ENCODE measurements around the gene ICE2.

Gene ICE2

DNA sequence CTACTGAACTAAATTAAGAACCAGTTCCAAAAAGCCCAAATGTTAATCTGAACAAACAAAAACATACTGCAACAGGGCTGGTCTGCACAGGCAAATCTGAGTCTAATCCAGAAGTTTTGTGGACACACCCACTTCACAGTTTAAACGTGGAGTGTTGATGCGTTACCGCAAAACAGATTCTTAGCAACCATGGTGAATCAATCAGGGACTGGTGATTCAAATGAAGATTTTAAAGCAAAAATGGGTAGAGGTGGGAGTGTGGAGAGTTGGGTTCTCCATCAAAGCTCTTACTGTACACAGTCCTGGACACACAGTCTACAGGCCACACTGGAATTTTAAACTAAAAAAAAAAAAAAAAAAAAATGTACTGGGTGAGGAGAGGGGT, 86.3 kb downstream of the ICE2 start:
- no peak for TF ChIP-seq RAD21 (IDR thresholded peaks at IDR 0.05; ENCODE audit: low read depth)
- no peak for TF ChIP-seq ZBTB7A (IDR thresholded peaks at IDR 0.05; ENCODE audit: low read depth)
- TF ChIP-seq, protein P1, sequence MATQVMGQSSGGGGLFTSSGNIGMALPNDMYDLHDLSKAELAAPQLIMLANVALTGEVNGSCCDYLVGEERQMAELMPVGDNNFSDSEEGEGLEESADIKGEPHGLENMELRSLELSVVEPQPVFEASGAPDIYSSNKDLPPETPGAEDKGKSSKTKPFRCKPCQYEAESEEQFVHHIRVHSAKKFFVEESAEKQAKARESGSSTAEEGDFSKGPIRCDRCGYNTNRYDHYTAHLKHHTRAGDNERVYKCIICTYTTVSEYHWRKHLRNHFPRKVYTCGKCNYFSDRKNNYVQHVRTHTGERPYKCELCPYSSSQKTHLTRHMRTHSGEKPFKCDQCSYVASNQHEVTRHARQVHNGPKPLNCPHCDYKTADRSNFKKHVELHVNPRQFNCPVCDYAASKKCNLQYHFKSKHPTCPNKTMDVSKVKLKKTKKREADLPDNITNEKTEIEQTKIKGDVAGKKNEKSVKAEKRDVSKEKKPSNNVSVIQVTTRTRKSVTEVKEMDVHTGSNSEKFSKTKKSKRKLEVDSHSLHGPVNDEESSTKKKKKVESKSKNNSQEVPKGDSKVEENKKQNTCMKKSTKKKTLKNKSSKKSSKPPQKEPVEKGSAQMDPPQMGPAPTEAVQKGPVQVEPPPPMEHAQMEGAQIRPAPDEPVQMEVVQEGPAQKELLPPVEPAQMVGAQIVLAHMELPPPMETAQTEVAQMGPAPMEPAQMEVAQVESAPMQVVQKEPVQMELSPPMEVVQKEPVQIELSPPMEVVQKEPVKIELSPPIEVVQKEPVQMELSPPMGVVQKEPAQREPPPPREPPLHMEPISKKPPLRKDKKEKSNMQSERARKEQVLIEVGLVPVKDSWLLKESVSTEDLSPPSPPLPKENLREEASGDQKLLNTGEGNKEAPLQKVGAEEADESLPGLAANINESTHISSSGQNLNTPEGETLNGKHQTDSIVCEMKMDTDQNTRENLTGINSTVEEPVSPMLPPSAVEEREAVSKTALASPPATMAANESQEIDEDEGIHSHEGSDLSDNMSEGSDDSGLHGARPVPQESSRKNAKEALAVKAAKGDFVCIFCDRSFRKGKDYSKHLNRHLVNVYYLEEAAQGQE (IDR thresholded peaks at IDR 0.05; ENCODE audit: low read depth): no peak
- TF ChIP-seq EP300 (IDR thresholded peaks at IDR 0.05; ENCODE audit: borderline replicate concordance): no peak
- TF ChIP-seq, protein P2, sequence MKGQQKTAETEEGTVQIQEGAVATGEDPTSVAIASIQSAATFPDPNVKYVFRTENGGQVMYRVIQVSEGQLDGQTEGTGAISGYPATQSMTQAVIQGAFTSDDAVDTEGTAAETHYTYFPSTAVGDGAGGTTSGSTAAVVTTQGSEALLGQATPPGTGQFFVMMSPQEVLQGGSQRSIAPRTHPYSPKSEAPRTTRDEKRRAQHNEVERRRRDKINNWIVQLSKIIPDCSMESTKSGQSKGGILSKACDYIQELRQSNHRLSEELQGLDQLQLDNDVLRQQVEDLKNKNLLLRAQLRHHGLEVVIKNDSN (IDR thresholded peaks at IDR 0.05): no peak
- no peak for TF ChIP-seq TEAD4 (IDR thresholded peaks at IDR 0.05)
- no peak for TF ChIP-seq TAF1 (IDR thresholded peaks at IDR 0.05; ENCODE audit: low read depth)
- no peak for TF ChIP-seq FOXM1 (IDR thresholded peaks at IDR 0.05; ENCODE audit: borderline replicate concordance, low read depth)
- TF ChIP-seq EGR1 (IDR thresholded peaks at IDR 0.05): no peak

DNA sequence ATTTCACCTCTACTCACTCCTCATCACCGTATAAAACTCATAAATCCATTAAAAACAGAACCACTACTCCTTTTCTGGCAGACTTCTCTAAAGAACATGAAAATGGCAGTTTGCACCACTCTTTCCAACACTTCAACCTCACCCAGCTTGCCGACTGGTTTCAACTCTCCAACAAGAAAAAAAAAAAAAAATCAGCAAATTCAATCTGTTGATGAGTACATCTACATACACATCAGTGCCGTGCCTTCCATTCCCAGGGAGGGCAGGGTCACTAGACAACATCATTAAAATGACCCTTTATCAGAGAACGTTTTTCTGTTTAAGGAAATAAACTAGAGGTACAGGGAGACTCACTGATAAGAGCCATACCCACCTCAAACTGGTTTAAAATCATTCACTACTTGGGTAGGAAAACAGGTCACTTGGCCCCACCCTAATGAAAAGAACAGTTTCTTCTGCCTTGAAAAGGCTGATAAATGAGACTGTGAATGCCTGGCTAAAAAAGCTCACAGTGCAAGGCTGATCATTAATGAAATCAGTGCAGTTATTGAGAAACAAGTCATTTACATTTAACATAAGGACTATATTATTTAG, 87.1 kb downstream of the ICE2 start:
- no peak for TF ChIP-seq TCF12 (IDR thresholded peaks at IDR 0.05; ENCODE audit: low read depth)

DNA sequence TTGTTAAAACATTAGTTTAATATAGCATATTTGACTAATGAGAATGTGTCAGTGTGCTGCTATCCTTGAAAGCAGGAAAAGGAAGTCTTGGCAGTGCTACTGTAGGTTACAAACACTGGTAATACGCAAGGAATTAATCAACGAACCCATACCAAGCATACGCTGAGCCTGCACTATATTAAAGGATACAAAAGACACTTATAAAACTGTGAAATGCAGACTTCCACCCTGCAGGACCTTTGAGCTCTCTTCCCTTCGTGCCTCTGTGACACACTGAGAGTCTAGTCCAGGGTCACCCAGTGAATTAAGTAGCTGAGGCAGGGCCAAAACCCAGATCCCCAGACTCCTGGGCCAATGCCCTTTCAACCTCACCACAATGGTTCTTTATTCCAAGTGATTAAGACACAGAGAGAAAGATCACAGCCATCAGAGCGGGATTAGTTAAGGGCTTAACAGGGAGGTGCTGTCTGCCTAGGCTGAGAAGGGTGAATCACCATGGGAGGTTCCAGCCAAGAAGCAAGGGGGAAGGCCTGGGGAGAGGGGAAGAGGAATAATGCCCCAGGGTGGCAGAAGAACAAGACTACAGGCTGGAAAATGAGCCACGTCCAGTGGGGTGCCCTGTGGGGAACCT, 88.0 kb downstream of the ICE2 start:
- peak; percentile 45; the same call in 1 of the 2 replicates for TF ChIP-seq EP300 (IDR thresholded peaks at IDR 0.05; ENCODE audit: borderline replicate concordance)
- no peak for TF ChIP-seq YY1 (IDR thresholded peaks at IDR 0.05; ENCODE audit: low read depth)
- TF ChIP-seq NFIC (IDR thresholded peaks at IDR 0.05): peak; percentile 42; the same call in 1 of the 2 replicates
- TF ChIP-seq, protein P1 (IDR thresholded peaks at IDR 0.05; ENCODE audit: low read depth): no peak

DNA sequence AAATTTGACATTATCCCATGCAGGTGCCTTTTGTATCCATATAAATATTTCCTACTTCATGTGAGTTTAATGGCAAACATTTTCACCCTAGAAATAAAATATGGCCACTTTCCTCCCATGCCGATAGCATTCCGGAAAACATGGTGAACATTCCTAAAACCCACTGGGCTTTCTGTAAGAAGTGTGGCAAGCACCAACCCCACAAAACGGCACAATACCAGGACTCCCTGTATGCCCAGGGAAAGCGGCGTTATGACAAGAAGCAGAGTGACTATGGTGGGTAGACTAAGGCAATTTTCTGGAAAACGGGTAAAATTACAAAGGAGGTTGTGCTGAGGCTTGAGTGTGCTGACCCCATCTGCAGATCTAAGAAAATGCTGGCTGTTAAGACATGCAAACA, 88.7 kb downstream of the ICE2 start:
- TF ChIP-seq, protein P2 (IDR thresholded peaks at IDR 0.05): no peak

DNA sequence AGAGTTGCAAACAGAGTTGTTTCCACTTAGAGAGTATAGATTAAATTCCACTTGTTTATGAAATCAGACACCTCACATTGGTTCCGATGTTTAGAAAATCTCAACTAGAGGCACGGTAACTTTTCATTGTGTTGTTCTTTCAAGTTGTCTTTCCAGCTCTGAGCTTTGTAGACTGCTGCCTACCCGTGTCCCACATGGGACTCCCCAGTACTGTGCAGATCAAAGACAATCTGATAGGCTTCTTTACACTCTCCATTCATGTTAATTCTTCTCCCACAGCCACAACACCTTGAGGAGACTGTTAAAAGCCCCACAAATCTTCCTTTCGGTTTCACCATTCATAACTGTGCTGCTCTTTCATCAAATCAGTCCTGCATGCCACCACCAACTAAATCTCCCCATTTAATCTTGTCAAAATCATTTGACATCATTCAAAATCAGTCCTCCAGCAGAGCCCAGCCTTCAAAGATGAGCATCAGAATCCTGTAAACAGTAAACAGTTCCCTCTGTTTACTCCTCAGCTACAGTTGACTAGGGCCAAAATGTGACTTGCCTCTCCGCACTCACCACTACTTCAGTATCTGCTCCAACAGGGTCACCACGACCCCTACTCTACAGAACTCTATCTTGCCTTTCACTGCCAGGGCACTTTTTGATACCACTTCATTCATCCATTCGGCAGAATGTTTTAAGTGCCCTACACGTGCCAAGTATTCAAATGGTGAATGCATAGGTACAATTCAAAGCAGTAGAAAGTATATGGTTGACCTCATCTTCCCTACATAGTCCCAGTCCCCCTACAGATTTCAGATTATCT, 89.5 kb downstream of the ICE2 start:
- TF ChIP-seq RAD21 (IDR thresholded peaks at IDR 0.05; ENCODE audit: low read depth) (no peak), ZBTB7A (IDR thresholded peaks at IDR 0.05; ENCODE audit: low read depth) (no peak), CEBPB (IDR thresholded peaks at IDR 0.05) (no peak), TAF1 (IDR thresholded peaks at IDR 0.05; ENCODE audit: low read depth) (no peak), FOXM1 (IDR thresholded peaks at IDR 0.05; ENCODE audit: borderline replicate concordance, low read depth) (no peak), TEAD4 (IDR thresholded peaks at IDR 0.05) (no peak), NFIC (IDR thresholded peaks at IDR 0.05) (no peak), EGR1 (IDR thresholded peaks at IDR 0.05) (no peak), EP300 (IDR thresholded peaks at IDR 0.05; ENCODE audit: borderline replicate concordance) (no peak)
- TF ChIP-seq, protein P1 (IDR thresholded peaks at IDR 0.05; ENCODE audit: low read depth): no peak

Measured in Ishikawa (cell line).